Measurements from ENCODE around the gene BBS9.

GRCh38 chr7:33093266-33093665, 36.1 kb upstream of the BBS9 start:
- TF ChIP-seq POLR2A (IDR thresholded peaks at IDR 0.05; ENCODE audit: low read depth, low read length): no peak
- no peak for TF ChIP-seq MAZ (IDR thresholded peaks at IDR 0.05; ENCODE audit: borderline replicate concordance, low read depth, low read length)
- TF ChIP-seq USF2 (IDR thresholded peaks at IDR 0.05; ENCODE audit: low read depth, low read length): no peak
- TF ChIP-seq, protein P1, sequence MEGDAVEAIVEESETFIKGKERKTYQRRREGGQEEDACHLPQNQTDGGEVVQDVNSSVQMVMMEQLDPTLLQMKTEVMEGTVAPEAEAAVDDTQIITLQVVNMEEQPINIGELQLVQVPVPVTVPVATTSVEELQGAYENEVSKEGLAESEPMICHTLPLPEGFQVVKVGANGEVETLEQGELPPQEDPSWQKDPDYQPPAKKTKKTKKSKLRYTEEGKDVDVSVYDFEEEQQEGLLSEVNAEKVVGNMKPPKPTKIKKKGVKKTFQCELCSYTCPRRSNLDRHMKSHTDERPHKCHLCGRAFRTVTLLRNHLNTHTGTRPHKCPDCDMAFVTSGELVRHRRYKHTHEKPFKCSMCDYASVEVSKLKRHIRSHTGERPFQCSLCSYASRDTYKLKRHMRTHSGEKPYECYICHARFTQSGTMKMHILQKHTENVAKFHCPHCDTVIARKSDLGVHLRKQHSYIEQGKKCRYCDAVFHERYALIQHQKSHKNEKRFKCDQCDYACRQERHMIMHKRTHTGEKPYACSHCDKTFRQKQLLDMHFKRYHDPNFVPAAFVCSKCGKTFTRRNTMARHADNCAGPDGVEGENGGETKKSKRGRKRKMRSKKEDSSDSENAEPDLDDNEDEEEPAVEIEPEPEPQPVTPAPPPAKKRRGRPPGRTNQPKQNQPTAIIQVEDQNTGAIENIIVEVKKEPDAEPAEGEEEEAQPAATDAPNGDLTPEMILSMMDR (conservative IDR thresholded peaks at IDR 0.05; ENCODE audit: low read depth, low read length): no peak
- no peak for TF ChIP-seq MXI1 (IDR thresholded peaks at IDR 0.05; ENCODE audit: borderline replicate concordance, low read depth, low read length)
- no peak for TF ChIP-seq RAD21 (IDR thresholded peaks at IDR 0.05; ENCODE audit: low read length)
- no peak for TF ChIP-seq SMC3 (IDR thresholded peaks at IDR 0.05; ENCODE audit: low read depth, low read length)
- no peak for TF ChIP-seq BHLHE40 (IDR thresholded peaks at IDR 0.05; ENCODE audit: low read depth, low read length)
- TF ChIP-seq FOS (IDR thresholded peaks at IDR 0.05; ENCODE audit: low read depth, low read length): no peak
